Activated CD4-positive, alpha-beta T cell treated with anti-CD3 and anti-CD28 coated beads, Interleukin-2, Interleukin-4, amounts not matched to agents 100 ng/mL and 50 ng/mL, durations not matched to agents 16 hours and 8 hours (primary cell): ENCODE results near the gene RPS6KA3.
"Not testable (repeated sequence)": the region's sequence is repeated elsewhere in the genome, so short reads cannot be mapped to it uniquely, and the experiment has no call there.

Experiments used
- DNase-seq: peaks from one replicate; pipeline ENCODE4 v3.0.0-alpha.2; 2020; ENCODE audit warnings: low spot score

RPS6KA3 gene

GRCh38 chrX:20218836-20219505, 47.7 kb downstream of the RPS6KA3 start:
- DNase-seq: no peak

- DNase-seq: no peak
These were observed 48.8 kb downstream of the RPS6KA3 start for GRCh38 chrX:20217906-20218305.

GRCh38 chrX:20217271-20217670, 49.4 kb downstream of the RPS6KA3 start:
- DNase-seq: no peak

- DNase-seq: no peak
These were observed 51.1 kb downstream of the RPS6KA3 start for GRCh38 chrX:20215565-20215964.

GRCh38 chrX:20212486-20213089, 54.1 kb downstream of the RPS6KA3 start:
- DNase-seq: peak; percentile 19

GRCh38 chrX:20211261-20211786, 55.4 kb downstream of the RPS6KA3 start:
- no peak for DNase-seq

GRCh38 chrX:20205927-20206708, 60.6 kb downstream of the RPS6KA3 start:
- peak; percentile 3 for DNase-seq

GRCh38 chrX:20204351-20204750, 62.4 kb downstream of the RPS6KA3 start:
- DNase-seq: no peak

- no peak for DNase-seq
These were observed 69.0 kb downstream of the RPS6KA3 start for GRCh38 chrX:20197641-20198210.

- no peak for DNase-seq
These were observed 77.5 kb downstream of the RPS6KA3 start for GRCh38 chrX:20189171-20189570.

- peak; percentile 31 for DNase-seq
These were observed 84.9 kb downstream of the RPS6KA3 start for GRCh38 chrX:20181598-20182329.

GRCh38 chrX:20177093-20177492, 89.6 kb downstream of the RPS6KA3 start:
- no peak for DNase-seq

- no peak for DNase-seq
These were observed 92.9 kb downstream of the RPS6KA3 start for GRCh38 chrX:20173856-20174255.

GRCh38 chrX:20173313-20173712, 93.4 kb downstream of the RPS6KA3 start:
- no peak for DNase-seq

- DNase-seq: no peak
These were observed 94.8 kb downstream of the RPS6KA3 start for GRCh38 chrX:20171887-20172286.

GRCh38 chrX:20162516-20162915, 104.2 kb downstream of the RPS6KA3 start:
- DNase-seq: not testable (repeated sequence)

GRCh38 chrX:20159797-20160385, 106.8 kb downstream of the RPS6KA3 start:
- DNase-seq: no peak

GRCh38 chrX:20151689-20152088, 115.0 kb downstream of the RPS6KA3 start:
- DNase-seq: no peak

- DNase-seq: no peak
These were observed 117.4 kb downstream of the RPS6KA3 start for GRCh38 chrX:20149326-20149725.

GRCh38 chrX:20147561-20147960, 119.1 kb downstream of the RPS6KA3 start:
- no peak for DNase-seq

- DNase-seq: peak; percentile 12
These were observed 122.2 kb downstream of the RPS6KA3 start for GRCh38 chrX:20144491-20144890.
